ENCODE measurements around the gene KCNQ1OT1.

Gene KCNQ1OT1

DNA sequence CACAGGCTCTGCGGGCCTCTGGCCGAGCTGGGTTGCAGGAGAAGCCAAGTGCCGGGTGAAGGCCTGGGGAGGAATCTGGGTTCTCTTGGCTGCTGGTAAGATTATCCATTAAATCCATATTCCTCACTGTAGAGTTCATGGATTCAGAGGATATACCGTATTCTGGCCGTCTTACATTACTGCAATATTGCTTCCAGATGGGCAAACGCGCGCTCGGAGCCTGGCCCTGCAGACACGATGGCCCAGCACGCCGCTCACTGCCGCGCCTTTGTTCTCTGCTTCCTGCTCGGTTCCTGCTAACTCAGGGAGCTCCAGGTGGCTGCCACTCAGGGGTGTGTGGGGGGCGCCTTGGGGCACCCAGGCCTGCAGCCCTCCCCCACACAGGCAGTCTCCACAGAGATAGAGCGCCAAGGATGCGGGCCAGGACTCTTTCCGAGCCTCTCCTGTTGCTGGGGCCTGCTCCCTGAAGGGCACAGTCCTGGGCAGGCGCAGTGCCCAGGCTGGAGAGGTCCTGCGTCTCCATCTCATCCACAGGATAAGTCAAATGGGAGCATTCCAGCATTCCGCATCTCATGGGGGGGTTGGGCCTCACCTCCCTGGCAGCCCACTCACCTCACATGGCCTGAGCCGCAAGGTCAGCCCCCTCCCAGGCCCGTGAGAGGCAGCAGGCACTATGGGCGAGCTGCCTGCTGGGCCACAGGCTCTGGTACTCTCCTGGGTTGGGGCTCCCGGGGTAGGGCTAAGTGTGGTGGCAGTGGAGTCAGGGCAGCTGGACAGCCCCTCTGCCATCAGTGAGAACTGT lies 14.1 kb upstream of the KCNQ1OT1 start:
- no peak for DNase-seq (ENCODE audit: low read depth)
- TF ChIP-seq, protein P1, sequence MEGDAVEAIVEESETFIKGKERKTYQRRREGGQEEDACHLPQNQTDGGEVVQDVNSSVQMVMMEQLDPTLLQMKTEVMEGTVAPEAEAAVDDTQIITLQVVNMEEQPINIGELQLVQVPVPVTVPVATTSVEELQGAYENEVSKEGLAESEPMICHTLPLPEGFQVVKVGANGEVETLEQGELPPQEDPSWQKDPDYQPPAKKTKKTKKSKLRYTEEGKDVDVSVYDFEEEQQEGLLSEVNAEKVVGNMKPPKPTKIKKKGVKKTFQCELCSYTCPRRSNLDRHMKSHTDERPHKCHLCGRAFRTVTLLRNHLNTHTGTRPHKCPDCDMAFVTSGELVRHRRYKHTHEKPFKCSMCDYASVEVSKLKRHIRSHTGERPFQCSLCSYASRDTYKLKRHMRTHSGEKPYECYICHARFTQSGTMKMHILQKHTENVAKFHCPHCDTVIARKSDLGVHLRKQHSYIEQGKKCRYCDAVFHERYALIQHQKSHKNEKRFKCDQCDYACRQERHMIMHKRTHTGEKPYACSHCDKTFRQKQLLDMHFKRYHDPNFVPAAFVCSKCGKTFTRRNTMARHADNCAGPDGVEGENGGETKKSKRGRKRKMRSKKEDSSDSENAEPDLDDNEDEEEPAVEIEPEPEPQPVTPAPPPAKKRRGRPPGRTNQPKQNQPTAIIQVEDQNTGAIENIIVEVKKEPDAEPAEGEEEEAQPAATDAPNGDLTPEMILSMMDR (conservative IDR thresholded peaks at IDR 0.05; ENCODE audit: low read depth, low read length) = no peak
- H3K4me3 ChIP-seq (ENCODE audit: low read length) = no peak overlapping the region

DNA sequence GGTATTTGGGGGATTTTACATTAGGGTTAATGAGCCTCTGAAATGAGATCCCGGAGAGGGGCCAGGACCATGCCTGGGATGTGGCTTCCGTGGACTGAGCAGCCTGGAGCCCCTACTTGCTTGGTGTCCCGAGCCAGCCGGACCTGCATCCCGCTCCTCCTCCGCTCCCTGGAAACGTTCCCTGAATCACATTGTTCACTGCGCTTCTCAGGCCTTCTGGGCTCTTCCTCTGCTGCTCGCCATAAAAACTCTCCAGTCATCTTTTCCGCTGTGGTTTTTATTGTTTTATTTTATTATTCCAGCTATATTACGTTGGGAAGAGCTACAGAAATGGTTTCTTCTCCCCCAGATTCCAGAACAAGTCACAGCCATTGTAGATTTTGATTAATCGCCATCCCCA lies 13.3 kb upstream of the KCNQ1OT1 start:
- DNase-seq (ENCODE audit: low read depth) = no peak
- no peak overlapping the region for H3K4me3 ChIP-seq (ENCODE audit: low read length)
- TF ChIP-seq, protein P1 (conservative IDR thresholded peaks at IDR 0.05; ENCODE audit: low read depth, low read length) = no peak

DNA sequence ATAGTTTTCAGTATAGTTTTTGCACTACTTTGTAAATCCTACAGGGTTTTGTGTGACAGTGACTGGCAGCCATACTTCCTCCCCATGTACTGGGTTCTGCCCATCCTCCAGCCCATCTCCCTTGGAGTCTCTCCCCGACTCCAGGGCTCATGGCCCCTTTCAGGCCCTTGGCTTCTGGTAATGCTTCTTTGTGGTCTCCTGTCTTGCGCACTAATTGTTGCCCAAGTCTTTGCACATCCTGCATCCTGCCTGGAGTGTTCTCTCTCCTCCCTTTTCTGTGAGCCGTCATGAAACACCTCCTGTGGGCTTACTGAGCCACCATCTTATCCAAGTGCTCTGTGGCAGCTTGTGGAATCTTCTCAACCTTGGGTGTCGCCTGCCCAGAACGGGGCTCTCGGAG lies 11.4 kb upstream of the KCNQ1OT1 start:
- DNase-seq (ENCODE audit: low read depth) = no peak
- no peak overlapping the region for H3K4me3 ChIP-seq (ENCODE audit: low read length)
- TF ChIP-seq, protein P1 (conservative IDR thresholded peaks at IDR 0.05; ENCODE audit: low read depth, low read length) = no peak

DNA sequence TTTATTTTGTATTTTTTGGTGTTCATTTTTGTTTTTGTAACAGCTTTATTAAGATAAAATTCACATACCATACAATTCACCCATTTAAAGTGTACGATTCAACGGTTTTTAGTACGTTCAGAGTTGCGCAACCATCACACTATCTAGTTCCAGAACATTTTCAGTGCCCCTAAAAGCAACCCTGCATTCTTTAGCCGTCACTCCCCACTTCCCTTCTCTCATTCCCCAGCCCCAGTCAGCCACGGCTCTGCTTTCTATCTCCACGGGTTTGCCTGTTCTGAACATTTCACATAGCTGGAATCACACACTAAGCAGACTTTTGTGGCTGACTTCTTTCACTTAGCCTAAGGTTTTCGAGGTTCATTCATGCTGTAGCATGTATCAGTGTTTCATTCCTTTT lies 9.6 kb upstream of the KCNQ1OT1 start:
- DNase-seq (ENCODE audit: low read depth) = no peak
- no peak overlapping the region for H3K4me3 ChIP-seq (ENCODE audit: low read length)
- TF ChIP-seq, protein P1 (conservative IDR thresholded peaks at IDR 0.05; ENCODE audit: low read depth, low read length) = no peak

DNA sequence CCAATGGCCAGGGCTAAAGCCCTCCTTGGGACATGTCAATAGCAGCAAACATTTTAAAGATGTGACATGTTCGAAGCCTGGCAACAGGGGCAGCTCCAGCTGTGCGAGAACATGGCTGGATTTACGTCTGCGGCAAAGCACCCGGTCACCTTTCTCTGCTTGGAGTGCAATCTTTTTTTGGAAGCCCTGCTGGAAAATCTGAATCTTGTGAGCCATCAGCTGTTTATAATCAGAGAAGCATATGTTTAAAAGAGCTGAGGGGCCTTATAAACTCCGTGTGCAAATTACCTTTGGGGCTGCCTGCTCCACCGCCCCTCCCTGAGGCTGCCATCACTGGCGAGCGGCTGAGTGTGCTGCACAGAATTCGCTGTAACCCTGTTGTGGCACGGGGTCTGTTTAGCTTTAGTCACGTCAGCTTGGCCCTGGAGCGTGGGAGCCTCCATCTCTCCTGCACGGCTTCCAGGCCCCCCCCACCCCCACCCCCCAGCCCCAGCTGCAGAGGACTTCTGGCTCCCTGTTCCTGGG lies 9.0 kb upstream of the KCNQ1OT1 start:
- TF ChIP-seq, protein P1 (conservative IDR thresholded peaks at IDR 0.05; ENCODE audit: low read depth, low read length) = no peak
- no peak for DNase-seq (ENCODE audit: low read depth)
- H3K4me3 ChIP-seq (ENCODE audit: low read length) = no peak overlapping the region

DNA sequence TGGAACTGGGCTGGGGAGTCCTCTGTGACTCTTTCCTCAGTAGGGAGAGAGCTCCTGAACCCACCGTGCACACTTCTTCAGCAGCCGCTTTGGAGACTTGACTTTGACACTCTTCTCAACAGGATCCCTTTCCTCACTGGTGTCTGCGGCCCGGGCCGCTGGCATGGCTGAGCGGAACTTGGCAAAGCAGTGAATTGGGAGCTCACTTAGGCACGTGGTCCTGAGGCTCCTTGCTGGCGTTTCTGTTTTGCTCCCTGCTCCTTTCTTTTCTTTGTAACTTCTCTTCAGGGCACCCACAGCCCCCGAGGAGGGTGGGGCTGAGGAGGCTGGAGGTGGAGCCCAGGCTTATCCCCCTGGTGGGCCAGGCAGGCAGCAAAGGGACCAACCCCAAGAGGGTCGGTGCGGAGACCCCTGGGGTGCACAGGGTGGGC lies 8.4 kb upstream of the KCNQ1OT1 start:
- TF ChIP-seq, protein P1 (conservative IDR thresholded peaks at IDR 0.05; ENCODE audit: low read depth, low read length) = no peak
- no peak for DNase-seq (ENCODE audit: low read depth)
- H3K4me3 ChIP-seq (ENCODE audit: low read length) = no peak overlapping the region

DNA sequence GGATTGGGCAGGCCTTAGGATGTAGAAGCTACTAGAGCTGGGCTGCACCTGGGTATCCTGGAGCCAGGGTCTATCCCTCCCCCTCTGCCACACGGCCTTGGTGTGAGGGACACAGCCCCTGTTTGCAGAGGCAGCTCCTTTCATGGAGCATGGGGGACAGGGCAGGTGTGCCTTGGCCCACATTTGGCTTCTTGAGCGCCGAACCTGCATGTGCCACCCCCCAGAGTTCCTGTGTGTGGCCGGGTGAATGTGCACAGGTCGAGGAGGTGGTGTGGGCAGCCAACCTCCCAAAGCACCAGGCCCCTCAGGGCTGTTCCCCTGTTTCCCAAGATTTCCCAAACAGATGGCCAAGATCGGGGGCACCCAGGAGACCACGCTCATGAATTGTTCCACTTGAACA lies 7.9 kb upstream of the KCNQ1OT1 start:
- TF ChIP-seq, protein P1 (conservative IDR thresholded peaks at IDR 0.05; ENCODE audit: low read depth, low read length) = no peak
- no peak for DNase-seq (ENCODE audit: low read depth)

More for the DNA sequence above, 7.9 kb upstream of the KCNQ1OT1 start:
- H3K4me3 ChIP-seq (ENCODE audit: low read length) = no peak overlapping the region
